ENCODE measurements around the gene AKR1E2.
A peak's percentile ranks its signal among the peaks of the same experiment; 100 is the strongest.

The AKR1E2 gene

DNA sequence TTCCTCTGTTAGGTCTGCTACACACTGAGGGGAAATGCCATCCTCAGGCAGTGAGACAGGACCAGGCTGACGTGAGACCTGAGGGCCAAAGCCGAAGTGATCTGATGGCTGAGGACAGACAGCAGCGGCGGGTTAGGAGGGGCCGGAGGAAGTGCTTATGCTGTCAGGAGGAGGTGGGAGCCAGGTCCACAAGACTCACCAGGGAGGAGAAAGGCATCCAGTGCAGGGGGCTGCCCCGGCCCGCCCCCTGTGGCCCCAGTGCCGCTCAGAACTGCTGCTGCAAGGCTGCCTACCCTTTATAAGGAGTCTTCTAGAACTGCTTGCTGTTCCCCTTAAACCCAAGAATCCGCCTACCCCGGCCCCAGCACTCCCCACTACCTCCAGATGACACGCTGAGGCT is 19.8 kb downstream of the AKR1E2 start:
- DNase-seq (ENCODE audit: low spot score), result no peak

DNA sequence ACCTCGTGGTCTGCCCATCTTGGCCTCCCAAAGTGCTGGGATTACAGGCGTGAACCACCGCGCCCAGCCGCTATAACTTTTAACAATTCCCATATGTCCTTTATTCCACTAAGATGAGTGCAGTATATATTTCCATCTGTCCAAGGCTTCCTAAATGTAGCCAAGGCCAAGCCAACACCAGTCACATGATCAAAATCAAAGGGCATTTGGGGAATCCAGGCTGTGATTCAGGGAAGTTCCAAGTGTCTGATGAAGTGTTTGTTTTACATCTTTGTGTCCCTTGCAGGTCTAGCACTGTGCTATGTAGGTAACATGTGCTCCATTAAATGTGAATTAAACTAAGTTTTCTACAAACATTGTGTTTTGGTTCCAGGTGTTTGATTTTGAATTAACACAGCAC is 20.8 kb downstream of the AKR1E2 start:
- no peak for DNase-seq (ENCODE audit: low spot score)

DNA sequence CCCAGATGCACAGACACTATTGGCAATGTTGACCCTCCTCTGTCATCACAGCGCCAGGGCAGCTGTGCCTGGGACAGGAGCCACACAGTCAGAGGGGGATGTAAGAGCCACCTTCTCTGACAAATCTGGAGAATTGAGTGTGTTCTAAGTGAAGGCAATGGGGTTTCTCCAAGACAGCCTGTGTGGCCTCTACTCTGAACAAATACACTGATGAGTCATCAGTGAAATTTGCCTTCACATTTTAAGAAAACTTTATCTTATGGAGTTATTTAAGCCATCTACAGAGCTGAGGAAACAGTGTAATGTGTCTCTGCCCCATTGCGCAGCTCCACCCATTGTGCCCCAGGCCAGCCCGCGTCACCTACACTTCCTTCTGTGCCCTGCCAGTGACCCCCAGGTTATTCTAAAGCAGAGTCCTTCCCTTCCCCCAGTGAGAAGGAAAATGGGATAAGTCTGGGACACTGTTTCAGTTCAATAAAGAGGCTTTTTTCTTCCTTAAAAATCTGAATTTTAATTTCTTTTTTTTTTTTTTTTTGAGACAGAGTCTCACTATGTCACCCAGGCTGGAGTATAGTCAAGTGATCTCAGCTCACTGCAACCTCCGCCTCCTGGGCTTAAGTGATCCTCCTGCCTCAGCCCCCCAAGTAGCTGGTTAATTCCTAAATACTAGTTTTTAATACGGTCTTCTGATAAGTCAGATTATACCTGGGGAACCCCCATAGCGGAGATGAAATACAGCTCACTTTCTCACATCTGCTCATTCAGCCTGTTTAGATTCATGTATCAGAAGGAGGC is 21.8 kb downstream of the AKR1E2 start:
- DNase-seq (ENCODE audit: low spot score), result peak; percentile 21

DNA sequence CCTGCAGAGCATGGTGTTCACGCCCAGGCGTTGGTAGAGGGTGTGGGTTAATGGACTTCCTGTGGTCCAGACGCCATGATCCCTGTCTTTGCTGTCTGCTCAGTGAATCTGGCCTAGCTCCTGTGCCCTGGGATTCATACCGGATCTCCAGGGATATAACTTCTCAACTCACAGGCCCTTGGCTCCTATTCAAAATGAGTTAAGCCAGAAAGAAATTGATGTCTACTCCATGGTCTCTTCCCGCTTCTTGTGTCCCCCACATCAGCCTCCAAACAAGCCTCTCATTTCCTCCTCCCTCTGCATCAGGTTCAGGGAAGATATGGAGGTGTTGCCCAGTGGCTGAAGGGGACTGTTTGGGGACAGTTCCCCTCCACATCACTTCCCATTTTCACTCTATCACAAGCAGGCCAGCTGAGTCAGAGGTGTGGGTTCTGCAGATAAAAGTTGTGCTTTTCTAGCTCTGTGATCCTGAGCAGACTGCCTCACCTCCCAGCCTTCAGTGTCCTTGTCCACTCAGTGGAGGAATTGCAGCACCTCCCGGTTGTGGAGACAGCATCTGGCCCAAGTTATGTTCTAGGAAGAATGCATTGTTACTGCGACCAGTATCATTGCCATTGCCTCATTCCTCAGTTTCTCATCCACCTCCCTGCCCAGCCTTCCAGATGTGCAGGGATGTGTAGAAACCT is 22.5 kb downstream of the AKR1E2 start:
- no peak for DNase-seq (ENCODE audit: low spot score)

DNA sequence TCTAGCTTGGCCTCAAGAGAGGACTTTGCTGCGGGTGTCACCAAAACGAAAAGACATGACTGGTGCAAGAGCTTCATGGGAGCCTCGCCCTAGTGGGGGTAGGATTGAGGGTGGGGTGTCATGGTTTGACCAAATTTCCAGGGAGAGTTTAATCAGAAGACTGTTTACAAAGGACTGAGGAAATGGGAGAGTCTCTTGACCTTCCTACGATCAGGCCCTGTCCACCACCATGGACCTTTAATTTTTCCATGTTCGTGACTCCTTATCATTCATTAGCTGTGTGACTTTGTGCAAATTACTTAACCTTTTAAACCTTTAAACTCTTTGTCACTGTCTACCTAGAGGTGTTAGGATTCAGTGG is 23.0 kb downstream of the AKR1E2 start:
- no peak for DNase-seq (ENCODE audit: low spot score)

DNA sequence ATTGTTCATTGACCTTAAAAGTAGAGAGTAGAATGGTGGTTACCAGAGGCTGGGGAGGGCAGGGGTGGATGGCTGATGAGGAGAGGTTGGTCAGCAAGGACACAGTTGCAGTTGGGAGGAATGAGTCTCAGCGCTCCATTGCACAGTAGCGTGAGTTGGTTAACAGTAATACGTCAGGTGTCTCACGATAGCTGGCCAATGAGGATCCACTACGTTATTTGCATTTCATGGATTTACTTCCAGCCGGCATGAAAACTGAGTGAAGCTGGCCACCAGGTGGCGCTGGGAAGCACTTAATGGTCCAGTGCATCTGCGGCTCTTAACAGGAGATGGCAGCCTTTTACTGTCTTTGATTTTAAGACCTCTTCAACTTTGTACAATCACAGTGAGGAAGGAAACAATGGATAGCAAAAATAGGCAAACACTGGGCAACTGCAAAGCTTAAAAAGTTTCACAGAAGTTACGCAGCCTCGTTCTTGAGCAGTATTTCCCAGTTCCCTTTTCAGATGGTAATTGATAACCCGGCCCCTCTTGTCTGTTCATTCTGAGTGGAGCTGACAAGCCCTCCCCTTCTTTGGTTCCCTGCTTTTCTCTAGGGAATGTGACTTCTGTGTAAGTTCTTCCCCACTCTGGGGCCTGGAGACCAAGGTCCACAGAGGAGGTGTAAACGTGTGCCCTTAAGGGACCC is 23.7 kb downstream of the AKR1E2 start:
- peak; percentile 90 for DNase-seq (ENCODE audit: low spot score)

DNA sequence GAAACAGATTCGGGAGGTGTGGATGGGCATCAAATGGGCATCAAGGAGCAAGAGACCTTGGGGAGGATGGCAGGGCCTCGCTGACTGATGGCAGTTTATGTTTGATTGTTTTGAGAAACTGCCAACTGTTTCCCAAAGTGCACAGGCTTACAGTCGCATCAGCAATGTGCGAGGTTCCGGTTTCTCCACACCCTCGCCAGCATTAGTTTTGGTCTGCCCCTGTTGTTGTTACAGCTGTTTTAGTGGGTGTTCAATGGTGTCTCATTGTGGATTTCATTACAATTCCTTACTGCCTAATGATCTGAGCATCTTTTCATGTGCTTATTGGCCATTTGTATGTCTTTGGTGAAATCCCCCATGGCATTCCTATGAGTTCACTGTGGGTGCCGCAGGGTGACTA is 24.4 kb downstream of the AKR1E2 start:
- DNase-seq (ENCODE audit: low spot score), result no peak

DNA sequence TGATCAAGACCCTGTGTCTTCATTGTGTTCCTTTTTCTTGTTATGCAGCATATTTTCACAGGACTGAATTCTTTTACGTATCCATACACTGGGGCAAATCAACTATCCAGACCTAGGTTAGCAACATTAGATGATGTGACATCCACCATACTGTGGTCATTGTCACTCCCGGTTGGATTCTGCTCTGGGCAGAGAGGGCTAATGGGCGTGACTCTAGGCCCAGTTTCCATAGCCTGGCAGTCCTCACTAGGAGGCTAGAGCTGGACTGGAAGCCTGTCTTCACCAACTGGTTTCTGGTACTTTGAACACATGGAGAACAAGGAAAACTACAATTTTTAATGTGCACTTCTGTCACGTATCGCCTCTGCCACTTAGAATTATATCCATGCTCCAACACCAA is 25.2 kb downstream of the AKR1E2 start:
- DNase-seq (ENCODE audit: low spot score), result no peak

DNA sequence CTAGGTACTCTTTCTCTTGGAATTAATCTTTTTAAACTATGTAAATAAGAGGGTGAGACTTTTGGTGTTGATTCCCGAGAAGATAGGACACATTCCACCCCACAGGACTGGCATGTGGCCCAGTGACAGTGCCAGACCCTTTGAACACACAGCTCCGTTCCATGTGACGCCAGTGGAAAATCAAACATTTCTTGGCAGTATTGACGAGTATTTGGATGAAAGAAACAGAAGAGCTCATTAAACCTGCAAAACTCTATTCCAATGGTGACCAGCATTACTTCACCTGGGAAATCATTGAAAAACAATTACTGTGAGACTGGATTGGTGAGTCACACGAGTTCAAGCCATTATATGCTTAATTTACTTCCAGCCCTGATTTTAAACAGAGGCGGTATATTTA is 25.8 kb downstream of the AKR1E2 start:
- peak; percentile 23 for DNase-seq (ENCODE audit: low spot score)

DNA sequence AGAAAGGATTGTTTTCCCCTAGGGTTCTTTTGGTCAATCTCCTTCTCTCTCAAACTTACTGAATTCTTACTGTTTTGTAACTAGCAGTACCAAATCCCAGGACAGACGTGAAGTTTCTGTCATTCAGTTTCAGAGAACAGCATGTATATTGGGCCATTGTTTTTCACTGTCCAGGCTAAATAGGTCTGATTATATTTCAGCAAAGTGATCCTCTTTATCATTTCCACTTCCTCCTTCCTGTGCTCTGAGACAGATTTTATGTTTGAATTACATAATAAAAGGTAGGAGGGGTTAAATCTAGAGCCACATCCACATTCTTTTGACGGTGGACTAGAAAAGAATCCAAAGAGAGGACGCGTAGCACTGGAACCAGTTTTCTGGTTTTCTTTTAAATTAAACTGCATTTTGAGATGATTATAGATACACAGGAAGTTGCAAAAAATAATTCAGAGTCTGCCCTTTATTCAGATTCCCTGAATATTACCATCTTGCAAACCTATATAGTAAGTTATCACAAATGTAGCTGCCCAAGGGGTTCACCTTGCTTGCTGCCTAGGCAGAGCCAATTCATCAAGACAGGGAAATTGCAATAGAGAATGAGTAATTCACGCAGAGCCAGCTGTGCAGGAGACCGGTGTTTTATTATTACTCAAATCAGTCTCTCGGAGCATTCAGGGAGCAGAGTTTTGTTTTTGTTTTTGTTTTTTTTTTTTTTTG is 40.1 kb downstream of the AKR1E2 start:
- no peak for DNase-seq (ENCODE audit: low spot score)

DNA sequence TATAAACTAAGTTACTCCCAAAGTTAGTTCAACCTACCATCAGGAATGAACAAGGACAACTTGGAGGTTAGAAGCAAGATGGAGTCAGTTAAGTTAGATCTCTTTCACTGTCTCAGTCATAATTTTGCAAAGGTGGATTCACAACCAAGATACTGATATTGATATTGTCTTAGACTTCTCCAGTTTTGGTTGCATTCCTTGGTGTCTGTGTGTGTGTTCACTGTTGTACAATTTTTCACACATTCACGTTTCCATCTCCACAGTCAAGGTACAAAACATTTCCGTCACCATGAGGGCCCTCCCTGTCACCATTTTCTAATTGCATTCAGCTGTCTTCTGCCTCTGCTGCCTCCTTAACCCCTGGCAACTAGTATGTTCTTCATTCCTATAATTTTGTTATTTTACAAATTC is 41.1 kb downstream of the AKR1E2 start:
- DNase-seq (ENCODE audit: low spot score), result no peak

DNA sequence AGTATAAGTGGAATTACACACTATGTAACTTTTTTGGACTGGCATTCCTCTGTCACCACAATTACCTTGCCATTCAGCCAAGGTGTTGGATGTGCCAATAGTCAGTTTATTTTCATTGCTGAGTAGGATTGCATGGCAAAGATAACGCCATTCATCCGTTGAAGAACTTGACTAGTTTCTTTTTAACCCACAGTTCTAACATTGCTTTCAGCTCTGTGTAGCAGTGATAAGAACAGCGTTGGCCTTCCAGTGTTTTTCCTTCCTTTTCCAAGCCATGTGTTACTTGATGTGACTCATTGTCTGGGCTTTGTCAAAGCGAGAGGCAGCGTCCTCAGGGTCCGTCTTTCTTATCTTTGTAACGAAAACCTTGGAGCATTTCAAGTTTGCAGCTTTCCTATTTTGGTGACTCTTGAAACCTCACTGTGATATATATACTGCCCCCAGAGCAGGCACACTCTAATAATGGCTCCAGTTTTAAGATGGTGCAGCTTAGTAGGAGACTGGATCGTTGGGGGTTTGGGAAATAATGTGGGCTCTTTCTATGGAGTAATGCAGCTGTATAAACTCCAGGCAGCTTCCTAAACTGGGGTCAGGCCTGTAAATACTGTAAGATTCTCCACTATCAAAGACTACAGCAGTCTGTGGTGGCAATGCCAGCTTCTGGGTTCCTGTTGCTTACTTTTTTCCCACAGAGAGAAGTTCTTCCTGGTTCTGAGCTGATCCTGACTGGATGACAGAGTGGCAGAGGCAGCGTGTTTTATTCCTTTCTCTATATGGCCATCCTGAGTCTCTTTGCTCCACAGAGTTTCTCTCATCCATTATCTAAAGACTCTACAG is 41.7 kb downstream of the AKR1E2 start:
- DNase-seq (ENCODE audit: low spot score), result no peak

DNA sequence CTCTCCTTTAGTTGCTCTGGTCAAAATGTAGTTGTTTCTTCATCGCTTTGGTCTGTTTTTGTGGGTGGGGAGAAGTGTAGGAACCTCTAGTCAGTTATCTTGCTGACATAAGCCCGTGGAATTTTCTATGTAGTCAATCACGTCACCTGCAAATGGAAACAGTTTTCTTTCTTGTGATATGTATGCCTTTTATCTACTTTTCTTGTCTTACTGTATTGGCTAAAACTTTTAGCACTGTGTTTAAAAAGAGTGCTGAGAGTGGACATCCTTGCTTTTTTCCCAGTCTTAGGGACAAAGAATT is 42.3 kb downstream of the AKR1E2 start:
- DNase-seq (ENCODE audit: low spot score), result no peak

DNA sequence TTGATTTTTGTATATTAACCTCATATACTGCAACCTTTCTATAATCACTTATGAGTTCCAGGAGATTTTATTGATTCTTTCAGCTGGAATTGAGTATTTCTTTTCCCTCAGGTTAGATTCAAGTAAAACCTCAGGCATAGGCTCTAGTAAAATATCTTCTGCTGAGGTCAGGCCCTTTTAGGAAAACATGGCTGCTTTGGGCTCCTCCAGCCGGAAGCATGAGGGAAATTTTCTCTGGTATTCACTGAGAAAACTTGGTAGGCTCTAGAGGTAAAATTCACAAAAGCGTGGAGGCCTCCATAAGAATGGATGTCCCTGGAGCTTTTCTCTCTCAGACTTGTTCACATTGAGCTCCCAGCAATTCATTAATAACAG is 56.7 kb downstream of the AKR1E2 start:
- no peak for DNase-seq (ENCODE audit: low spot score)

DNA sequence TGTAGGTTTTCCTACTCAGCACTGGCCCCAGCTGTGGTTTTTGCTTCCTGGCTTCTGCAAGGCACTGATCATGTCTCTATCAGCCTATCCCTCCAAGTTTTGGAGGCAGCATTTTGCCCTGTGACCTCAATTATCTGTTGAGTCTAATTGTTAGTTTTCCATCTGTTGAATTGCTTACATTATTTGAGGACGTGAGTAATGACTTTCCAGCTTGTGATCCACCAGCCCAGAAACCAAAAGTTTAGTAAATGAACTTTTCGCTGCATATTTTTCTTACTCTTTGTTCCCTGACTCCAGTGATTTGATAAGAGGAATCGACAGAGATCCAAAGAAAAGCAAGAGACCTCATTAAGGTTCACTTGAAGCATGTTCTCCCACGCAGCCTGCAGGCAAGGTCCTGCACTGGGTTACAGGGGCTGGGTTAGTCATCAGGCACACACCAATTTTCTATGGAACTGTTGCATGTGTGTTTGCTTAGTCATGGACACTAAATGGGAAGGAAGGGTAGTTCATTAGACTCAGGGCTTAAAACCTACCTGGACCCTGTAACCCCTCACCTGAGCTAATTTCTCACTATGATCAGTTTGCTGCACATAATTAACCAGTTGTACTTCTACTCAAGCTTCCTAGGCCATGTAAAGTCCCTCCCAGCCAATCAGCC is 57.2 kb downstream of the AKR1E2 start:
- no peak for DNase-seq (ENCODE audit: low spot score)

DNA sequence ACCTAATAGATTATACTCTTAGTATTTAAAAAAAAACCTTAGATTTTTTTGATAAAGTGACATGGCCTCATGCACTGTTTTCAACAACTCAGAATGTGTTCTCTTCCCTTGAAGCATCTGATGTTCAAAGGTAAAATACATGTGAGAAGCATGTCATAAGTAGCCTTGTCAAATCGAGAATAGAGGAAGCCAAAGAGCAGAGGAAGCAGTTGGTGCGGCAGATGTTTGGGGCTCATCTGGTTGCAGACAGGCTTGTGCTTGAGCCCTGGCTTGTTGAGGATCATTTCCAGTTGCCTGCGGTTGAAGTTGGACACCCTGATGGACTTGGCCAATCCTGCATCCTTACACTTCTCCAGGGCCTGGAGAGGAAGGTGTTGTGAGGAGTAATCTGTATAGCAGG is 59.2 kb downstream of the AKR1E2 start:
- no peak for DNase-seq (ENCODE audit: low spot score)

DNA sequence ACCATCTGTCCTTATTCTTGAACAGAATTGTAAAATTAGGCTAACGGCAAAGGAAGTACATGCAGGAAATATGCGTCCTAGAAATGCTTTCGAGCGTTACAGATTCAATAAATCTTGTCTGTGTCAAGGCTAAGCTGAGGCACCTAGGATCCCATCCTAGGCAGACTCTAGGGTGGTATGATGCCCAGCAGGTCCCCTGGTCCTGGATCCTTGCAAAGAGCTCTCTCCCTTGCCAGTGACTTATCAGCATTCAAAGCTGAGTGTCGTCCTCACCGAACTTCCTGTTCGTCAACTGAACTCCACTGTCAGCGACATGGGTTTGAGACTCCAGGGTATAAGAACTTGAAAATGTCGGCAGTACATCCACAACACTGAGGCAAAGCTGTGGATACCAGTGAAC is 61.5 kb downstream of the AKR1E2 start:
- no peak for DNase-seq (ENCODE audit: low spot score)

DNA sequence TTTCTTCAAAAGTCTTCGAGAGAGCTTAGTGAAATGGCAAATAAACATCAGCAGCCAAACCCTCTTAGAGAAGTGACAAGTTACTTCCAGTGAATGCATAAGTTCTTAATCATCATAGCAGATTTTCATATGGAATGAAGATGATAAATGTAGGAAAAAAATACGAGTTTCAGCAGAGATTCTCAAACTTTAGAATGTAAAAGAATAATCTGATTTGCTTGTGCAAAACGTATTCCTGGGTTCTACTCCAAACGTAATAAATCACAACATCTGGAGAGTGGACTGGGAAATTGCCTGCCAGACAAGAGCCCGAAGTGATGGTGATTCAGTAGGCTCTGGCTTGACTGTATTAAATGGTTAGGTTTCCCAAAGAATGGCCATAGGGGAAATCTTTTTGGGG is 62.2 kb downstream of the AKR1E2 start:
- no peak for DNase-seq (ENCODE audit: low spot score)

DNA sequence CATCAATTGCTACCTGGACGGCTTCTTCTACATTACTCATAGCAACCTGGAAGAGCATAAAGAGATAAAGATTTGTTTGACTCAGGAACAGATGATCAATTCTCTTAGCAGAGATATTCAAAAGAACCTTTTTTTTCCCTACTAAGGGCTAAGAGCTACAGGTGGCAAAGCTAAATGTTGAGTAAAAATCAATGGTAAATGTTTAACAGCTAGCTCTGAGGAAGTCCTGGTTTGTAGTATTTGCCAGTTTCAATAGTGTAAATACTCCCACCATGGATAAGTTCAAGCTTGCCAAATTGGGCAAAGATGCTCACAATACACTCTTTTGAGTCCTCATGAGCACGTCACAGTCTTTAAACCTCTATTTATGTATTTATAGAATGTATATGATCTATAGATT is 64.0 kb downstream of the AKR1E2 start:
- no peak for DNase-seq (ENCODE audit: low spot score)

DNA sequence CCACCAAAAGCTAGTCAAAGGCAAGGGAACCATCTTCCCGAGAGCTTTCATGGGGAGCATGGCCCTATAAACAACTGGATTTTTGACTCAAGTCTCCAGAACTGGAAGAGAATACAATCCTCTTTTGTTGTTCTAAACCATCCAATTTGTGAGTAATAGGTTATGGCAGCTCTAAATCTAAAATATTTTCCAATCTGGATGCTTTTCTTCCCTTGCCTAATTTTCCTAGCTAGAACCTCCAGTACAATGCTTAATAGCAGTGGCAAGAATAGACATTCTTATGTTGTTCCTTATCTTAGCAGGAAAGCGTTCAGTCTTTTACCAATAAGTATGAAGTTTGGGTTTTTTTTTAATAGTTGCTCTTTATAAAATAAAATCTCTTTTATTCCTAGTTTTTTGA is 66.7 kb downstream of the AKR1E2 start:
- DNase-seq (ENCODE audit: low spot score), result no peak

DNA sequence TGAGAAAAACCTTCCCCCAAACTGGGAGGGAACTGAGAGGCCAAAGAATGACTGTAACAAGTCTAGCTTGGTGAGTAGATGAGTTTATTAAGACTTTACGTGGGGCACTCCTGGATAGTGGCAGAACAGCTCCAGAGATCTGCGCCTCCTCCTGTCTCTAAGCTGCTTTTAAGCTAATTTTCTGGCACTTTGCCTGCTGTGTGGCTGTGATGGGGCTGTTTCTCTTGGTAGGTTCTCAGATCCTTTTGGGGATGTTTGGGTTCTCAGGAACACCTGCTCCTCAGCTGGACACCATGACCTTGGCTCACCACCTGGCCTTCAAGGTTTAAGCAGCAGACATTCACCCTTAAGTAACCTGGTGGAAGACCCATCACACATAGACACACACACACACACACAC is 68.3 kb downstream of the AKR1E2 start:
- DNase-seq (ENCODE audit: low spot score), result no peak

Measured in LoVo (cell line).